GM19035 (cell line): ENCODE measurements around the gene SLC18A2.
"Not testable (repeated sequence)": the region's sequence is repeated elsewhere in the genome, so short reads cannot be mapped to it uniquely, and the experiment has no call there.

Experiments used
- ATAC-seq: cut with Tn5 transposase; IDR thresholded peaks from one replicate; pipeline ENCODE4 v1.9.1; 2021; ENCODE audit not compliant: unreplicated experiment

SLC18A2 gene

DNA sequence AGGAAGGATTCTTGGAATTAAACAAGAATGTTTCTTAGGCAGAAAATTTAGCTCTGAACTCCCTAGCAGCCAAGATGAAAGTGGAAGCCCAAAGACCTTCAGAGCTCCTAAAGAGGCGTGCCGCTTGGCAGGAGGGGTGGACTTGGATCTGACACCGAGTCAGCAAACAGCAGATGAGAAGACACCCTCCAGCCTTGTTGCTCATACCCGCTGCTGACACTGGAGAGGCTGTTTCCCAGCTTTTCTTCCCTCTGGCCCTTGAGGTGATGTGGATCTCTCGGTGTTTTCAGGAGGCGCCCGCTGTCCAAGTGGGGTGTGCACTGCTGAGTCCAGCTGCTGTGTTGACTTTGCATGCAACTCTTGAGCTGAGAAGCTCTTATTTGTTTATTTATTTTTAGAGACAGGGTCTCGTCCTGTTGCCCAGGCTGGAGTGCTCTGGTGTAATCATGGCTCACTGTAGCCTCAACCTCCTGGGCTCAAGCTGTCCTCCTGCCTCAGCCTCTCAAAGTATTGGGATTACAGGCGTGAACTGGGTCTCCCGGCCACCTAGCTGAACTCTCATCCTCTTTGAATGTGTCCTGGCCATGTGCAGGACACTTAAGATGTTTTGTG is 21.5 kb downstream of the SLC18A2 start:
- no peak for ATAC-seq

DNA sequence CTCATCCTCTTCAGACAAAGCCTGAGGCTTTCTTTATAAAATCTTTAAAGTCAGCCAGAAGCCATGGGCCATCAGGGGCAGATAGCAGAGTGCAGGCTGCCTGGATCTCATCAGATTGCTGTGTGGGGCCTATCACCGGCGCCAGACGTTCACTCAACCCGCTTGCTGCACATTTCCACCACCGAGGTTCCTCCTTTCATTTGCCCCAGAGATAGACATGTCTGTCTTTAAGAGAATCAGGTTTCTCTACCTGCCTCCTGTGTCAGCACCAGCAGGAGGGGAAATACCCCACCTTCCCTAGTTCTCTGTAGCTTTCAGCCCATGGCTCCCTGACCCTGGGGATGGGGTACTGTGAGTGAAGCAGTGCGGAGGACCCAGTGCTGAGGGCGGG is 22.0 kb downstream of the SLC18A2 start:
- ATAC-seq: no peak

DNA sequence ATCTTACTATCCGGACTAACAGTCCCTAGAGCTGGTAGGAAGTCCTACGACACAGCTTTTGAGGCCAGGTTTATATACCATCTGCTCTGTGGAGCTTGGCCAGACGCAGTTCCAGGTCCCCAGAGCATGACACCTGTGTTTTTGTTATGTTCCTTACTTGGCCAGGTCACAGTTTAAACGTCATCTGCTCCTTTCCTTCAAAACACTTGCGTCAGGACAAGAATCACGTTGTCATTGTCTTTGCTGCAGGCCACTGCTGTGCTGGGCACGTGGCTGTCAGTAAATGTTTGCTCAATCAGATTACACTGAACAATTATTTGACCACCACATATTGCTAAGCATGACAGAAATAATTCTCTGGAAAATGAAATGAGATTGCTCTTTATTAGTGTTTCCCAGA is 23.9 kb downstream of the SLC18A2 start:
- no peak for ATAC-seq

DNA sequence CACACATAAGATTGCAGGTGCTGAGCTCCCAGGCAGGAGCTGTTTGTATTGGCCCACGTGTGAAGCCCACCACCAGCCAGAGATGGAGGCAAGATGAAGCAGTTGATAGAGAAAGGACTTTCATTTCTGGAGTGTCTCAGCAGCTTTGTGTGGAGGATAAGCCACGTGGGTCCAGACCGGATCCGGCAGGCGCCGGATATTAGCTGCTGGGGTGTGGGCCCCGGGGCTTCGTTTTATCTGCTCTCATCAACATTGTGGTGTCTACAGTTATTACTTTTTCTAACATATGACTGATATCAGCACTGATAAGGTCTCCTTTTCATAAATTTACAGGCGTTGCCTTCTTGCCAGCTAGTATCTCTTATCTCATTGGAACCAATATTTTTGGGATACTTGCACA is 25.5 kb downstream of the SLC18A2 start:
- no peak for ATAC-seq

DNA sequence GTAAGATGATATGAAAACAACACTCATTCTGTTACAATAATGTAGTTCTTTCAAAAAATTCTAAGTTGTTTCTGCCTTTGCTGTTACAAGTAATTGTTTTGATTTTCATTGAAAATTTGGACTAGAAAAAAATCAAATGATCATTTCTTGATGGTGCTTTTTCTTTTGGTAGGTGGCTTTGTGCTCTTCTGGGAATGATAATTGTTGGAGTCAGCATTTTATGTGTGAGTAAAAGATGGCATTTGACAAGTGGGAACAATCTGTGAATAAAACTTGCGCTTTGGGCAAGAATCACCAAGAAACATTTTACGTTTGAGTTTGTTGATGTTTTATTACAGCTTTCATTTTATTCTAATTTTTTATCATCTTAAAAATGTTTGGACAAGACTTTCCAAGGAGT is 25.9 kb downstream of the SLC18A2 start:
- ATAC-seq: no peak

DNA sequence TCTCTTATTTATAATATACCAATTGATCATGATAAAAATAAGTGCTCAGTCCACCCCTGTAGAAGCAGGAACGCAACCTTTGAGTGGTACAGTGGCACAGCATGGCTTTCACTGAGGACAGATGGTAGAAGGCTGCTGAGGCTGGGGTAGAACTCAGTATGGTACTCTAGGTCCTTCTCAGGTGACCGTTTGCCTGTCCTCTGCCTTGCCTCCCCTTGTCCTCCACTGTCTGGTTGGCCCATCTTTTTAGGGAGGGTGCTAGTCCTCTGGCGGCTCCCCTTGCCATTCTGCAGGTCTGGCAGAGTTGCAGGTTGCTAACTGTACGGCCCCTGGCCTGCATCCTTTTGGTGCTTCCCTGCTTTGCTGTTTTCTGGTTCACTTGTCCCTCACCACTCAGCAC is 27.3 kb downstream of the SLC18A2 start:
- no peak for ATAC-seq

DNA sequence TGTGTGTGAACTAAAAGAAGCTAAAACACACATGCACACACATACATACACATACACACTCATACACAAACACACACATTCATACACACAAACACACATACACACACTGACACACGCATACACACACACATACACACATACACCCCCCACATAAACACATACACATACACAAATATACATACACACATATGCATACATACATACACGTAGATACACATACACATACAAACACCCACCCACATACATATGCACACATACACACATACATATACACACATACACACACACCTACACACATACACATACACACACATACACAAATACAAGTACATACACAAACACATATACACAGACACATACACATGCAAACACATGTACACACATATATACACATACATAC is 28.0 kb downstream of the SLC18A2 start:
- no peak for ATAC-seq

DNA sequence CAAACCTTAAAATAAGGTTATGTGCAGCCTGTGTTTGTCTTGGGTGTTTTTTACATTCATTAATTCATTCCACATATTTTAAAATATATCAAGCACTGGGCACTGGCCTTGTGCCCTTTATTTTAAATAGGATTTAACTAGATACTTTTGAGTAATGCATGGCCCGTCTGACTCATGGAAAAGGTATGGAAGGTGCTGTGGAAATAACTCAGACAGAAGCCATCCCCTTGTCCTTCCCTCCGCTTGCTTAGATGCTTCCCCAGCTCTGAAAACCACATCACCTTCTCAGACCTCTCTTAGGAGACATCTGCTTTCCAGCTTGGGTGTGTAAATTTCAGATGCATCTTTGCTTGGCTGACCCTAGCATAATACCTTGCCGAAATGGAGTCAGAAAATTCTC is 30.5 kb downstream of the SLC18A2 start:
- no peak for ATAC-seq

DNA sequence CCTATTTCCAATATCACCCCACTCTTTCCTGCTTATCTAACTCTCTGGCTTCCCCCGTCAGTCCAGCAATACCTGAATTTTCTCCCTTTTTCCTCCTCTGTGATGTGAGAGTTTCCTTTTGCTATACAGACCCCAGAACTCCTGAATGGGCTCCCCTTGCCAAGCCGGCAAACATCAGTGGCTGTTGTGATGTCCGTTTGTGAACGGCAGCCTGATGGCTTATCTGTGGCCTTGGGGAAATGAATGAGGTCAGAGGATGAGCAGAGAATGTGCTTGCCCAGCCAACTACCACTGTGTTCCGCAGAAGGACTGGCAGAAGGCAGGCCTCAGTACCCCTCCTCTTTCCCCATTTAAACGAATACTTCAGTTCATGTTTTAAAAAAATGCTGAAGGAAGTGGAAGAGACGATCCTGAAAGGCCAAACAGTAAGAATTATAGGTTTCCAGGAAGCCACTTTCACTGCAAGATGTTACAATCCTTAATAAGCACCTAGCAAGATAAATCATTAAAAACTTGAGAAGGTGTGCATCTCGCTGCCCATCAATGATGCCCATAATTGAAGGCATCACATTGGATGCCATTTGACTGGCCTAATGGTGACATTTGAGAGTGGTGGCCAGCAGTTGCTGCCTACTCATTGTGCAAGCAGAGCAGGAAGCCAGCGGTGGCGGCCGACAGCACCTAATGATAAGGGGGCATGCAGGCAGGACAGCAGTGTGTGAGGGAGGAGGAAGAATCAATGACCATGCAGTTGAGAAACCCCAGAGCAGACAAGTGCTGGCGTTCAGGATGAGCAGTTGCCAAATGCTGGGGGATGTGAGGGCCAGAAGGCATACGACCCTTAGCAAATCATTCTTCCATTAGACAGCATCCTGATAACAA is 31.5 kb downstream of the SLC18A2 start:
- no peak for ATAC-seq

DNA sequence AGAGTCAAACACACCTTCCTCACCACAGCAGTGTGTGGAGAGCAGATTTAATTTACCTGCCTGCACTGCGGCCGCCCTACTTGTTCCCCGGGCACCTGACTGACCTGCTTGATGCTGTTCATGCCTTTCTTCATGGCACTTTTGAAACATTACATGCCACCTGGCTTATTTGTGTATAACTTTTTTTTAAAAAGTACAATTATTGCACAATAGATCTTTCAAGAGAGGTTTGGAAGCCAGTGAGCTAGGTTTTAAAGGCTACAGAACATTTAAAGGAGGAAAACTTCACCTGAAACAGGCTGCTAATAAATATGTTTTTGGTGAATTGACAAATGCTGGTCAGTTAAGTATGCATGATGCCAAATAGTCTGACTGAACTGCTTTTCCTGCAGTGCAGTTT is 33.1 kb downstream of the SLC18A2 start:
- ATAC-seq: no peak

DNA sequence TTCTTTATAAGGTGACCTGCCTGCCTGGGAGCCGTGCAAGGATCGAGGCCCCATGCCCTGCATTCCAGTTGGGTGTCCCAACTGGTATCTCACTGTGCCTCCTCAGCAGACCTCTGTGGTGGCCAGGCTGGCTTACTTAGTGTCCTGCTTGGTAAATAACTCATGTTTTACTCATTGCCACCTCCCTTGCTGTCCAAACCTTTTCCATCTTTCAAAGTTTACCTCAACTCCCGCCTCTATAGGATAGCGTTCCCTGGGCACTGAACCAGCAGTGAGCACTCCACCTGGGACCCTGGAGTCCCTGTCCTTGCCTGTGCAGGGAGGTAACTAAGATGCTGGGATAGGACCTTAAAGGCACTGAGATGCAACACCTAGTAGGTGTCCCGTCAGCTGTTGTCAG is 33.6 kb downstream of the SLC18A2 start:
- ATAC-seq: no peak

DNA sequence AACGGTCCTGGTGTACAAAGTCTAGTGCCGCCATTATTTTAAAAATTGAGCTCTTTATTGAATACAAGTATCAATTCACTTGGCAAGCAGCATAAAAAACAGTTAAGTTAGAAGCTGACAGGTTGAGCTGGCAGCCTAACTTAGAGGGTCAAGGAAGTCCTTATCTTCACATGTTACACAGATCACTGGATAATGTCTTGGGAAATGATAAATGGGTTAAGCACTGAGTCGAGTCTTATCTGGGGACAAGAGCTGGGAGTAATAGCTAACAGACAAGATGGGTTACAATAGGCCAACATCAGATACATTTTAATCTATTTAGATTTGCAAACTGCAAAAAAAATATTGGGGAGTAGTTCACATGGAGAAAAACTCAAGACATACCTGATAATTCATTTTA is 34.2 kb downstream of the SLC18A2 start:
- no peak for ATAC-seq

DNA sequence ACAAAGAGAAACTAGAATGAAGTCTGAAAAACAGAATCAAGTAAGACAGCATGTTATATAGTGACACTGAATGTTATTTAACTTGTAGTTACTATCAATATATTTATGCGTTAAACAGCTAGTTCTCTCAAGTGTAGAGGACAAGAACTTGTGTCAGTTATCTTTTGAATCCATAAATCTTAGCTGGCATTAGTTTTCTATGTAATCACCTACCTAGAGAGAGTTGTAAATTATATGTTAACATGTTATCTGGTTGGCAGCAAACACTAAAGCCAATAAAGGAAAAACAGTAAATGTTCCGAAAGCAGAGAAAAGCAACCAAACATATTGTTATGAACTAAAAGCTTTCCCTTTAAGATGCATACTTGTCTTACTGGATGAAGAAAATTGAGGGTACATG is 36.8 kb downstream of the SLC18A2 start:
- no peak for ATAC-seq

DNA sequence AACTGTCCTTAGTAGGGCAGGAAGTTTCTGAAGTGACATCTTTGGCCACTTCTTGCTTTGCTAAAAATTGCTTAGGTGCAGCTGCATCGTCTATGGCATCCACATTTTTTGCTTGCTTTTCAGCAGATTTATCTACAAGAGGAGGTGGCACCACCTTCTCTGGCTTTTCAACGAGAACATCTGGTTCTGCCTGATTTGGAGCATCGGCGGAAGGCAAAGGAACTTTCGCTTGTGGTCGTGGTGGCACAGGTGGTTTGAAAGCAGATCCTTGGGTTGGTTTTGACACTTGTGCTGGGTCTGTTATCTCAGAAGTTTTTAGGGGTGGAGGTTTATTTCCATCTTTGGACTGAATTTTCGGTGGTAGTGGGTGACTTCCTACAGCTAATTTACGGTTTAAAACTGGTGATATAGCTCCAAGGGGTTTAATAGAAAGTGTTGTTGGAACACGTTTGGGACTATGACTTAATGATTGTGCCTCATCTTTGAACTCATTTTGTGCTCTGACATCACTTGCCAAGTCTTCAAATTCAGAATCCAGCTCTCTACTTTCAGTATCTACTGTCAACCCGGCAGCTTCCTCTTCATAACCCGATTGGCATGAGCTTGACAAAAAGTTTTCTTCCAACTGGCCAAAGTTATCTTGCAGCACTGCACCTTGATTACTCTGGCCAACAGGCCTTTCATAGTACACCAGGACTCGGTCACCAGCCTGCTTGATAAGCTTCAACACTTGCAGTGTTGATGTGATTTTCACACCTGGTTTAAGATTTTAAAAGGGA is 44.0 kb downstream of the SLC18A2 start:
- ATAC-seq: no peak

DNA sequence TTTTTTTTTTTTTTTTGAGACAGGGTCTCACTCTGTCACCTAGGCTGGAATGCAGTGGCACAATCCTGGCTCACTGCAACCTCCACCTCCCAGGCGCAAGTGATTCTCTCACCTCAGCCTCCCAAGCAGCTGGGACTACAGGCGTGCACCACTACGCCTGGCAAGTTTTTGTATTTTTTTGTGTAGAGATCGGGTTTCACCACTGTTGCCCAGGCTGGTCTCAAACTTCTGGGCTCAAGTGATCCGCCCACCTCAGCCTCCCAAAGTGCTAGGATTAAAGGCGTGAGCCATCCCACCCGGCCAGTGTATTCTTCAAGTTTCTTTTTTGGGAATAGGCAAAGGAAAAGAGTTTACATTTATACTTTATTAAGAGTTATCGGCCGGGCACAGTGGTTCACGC is 50.0 kb downstream of the SLC18A2 start:
- ATAC-seq: not testable (repeated sequence)

DNA sequence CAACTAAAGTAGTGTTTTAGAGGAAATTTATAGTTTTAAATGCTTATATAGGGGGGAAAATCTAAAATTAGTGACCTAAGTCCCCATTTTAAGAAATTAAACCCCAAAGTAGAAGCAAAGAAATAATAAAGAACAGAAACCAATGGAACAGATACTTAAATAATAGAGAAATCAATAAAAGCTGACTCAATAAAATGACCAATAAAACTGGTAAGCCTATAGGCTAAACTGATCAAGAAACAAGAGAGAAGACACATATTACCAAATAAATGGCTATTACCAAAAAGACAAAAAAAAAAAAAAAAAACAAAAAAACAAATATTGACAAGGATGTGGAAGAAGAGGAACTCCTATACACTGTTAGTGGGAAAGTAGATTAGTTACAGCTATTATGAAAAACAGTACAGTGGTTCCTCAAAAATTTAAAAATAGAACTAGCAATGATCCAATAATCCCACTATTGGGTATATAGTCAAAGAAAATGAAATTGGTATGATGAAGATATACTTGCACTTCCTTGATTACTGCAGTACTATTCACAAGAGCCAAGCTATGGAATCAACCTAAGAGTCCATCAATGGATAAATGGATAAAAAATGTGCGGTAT is 53.2 kb downstream of the SLC18A2 start:
- ATAC-seq: no peak

DNA sequence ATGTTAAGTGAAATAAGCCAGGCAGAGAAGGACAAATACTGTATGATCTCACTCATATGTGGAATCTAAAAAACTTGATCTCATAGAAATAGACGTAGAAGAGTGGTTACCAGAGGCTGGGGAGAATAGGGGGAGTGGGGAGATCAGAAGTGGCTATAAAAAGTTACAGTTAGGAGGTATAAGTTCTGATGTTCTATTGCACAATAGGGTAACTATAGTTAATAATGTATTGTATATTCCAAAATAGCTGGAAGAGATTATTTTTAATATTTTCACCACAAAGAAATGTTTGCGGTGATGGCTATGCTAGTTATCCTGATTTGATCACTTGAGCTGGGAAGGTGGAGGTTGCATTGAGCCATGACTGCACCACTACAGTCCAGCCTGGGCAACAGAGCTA is 53.8 kb downstream of the SLC18A2 start:
- no peak for ATAC-seq

DNA sequence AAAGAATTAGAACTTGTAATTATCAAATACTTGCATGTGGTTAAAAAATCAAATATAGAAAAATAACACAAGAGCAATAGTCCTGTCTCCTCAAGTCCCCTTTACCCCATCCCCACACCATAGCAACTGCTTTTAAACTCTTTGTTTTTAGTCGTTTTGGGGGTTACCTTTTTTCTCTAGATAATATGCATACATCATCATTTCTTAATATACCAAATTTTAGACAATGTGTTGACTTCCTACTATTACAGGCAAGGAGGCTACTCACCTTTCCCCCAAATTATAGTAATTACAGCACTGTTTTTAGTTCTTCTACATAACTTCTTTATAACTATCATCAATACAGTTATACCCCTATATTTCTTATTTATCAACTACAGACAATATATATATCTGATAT is 57.3 kb downstream of the SLC18A2 start:
- ATAC-seq: no peak

DNA sequence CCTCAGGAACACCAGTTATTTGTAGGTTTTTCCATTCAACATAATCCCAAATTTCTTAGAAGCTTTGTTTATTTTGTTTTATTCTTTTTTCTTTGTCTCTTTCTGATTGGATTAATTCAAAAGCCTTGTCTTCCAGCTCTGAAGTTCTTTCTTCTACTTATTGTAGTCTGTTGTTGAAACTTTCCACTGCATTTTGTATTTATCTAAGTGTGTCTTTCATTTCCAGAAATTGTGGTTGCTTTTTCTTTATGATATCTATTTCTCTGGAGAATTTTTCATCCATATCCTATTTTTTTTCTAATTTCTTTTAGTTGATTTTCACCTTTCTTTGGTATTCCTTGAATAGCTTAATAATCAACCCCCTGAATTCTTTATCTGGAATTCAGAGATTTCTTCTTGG is 58.5 kb downstream of the SLC18A2 start:
- no peak for ATAC-seq

DNA sequence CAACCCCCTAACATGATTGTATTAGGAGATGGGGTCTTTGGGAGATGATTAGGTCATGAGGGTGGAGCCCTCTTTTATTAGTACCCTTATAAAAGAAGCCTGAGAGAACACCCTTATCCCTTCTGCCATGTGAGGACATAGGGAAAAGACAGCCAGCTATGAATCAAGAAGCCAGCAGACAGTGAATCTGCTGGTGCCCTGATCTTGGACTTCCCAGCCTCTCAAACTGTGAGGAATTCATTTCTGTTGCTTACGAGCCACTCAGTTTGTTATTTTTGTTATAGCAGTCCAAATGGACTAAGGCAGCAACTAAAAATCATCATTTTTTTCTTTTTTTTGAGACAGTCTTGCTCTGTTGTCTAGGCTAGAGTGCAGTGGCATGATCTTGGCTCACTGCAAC is 59.8 kb downstream of the SLC18A2 start:
- no peak for ATAC-seq

DNA sequence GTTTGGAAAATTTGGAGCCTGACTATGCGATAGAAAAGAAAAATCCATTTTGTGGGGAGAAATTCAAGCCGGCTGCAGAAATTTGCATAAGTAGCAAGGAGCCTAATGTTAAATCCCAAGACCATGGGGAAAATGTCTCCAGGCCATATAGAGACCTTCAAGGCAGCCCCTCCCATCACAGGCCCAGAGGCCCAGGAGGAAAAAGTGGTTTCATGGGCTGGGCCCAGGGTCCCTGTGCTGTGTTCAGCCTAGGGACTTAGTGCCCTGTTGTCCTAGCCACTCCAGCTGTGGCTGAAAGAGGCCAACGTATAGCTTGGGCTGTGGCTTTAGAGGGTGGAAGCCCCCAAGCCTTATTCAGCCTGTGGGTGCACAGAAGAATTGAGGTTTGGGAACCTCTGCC is 62.5 kb downstream of the SLC18A2 start:
- ATAC-seq: not testable (repeated sequence)

DNA sequence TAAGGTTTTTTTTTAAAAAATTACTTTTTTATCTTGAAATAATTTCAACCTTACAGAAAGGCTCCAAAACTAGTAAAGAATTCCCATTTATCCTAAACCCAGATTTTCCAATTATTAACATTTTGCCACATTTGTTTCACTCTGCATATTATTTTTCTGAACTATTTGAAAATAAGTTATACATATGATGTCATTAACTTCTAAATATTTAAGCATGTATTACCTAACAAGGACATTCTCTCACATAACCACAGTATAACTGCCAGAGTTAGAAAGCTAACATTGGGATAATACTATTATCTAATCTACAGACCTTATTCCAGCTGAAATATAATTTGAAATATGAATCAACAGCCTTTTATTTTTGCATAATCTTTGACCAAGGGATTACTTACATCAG is 65.8 kb downstream of the SLC18A2 start:
- no peak for ATAC-seq
